Glomerular endothelial cell (primary cell): ENCODE data around the gene CLDN7. TPM values are rescaled to one million over a fixed set of nuclear protein-coding genes. Genes with fewer than 3 reads are reported as not detected.

Experiments
- total RNA-seq: library from RNA; depleted of rRNA; stranded (reverse); fragments of >200 nt; gene quantifications from 2 replicates; pipeline ENCODE4 v1.2.3, GENCODE V29; 2015

CLDN7 gene
- total RNA-seq, 1 donor from 2014 or later = 2.1 TPM

Other genes with a start within 250 kb of the CLDN7 start
- 459 and 493 TPM in 2 replicates for gene RNASEK, start 249.9 kb downstream of the CLDN7 start, total RNA-seq
- gene BCL6B, start 239.4 kb downstream of the CLDN7 start, total RNA-seq = 120 and 180 TPM in 2 replicates
- gene SLC16A13, start 226.5 kb downstream of the CLDN7 start, total RNA-seq = 6.6 and 7.9 TPM in 2 replicates
- 0.12 and 0.44 TPM in 2 replicates for gene SLC16A11, start 218.4 kb downstream of the CLDN7 start, total RNA-seq
- gene CLEC10A, start 182.2 kb downstream of the CLDN7 start, total RNA-seq = not detected in 2 replicates
- gene ASGR2, start 147.7 kb downstream of the CLDN7 start, total RNA-seq = not detected in 2 replicates
- 2.6 and 5.4 TPM in 2 replicates for gene ASGR1, start 83.1 kb downstream of the CLDN7 start, total RNA-seq
- gene DLG4, start 42.6 kb downstream of the CLDN7 start, total RNA-seq = 10.8 and 22.3 TPM in 2 replicates
- 252 and 369 TPM in 2 replicates for gene ACADVL, start 42.5 kb downstream of the CLDN7 start, total RNA-seq
- gene DVL2, start 28.0 kb downstream of the CLDN7 start, total RNA-seq = 36.9 and 41.6 TPM in 2 replicates
- 42.9 and 53.0 TPM in 2 replicates for gene PHF23, start 23.0 kb downstream of the CLDN7 start, total RNA-seq
- gene GABARAP, start 20.0 kb downstream of the CLDN7 start, total RNA-seq = 548 and 565 TPM in 2 replicates
- gene CTDNEP1, start 10.7 kb downstream of the CLDN7 start, total RNA-seq = 55.4 and 73.5 TPM in 2 replicates
- 27.5 and 27.7 TPM in 2 replicates for gene ELP5, start 10.3 kb downstream of the CLDN7 start, total RNA-seq
- not detected in 2 replicates for gene SLC2A4, start 19.2 kb upstream of the CLDN7 start, total RNA-seq
- gene YBX2, start 32.2 kb upstream of the CLDN7 start, total RNA-seq = not detected in 2 replicates
- gene EIF5A, start 45.1 kb upstream of the CLDN7 start, total RNA-seq = 432 and 433 TPM in 2 replicates
- gene GPS2, start 52.9 kb upstream of the CLDN7 start, total RNA-seq = 48.2 and 64.6 TPM in 2 replicates
- gene NEURL4, start 66.9 kb upstream of the CLDN7 start, total RNA-seq = 15.5 and 16.4 TPM in 2 replicates
- gene ACAP1, start 74.1 kb upstream of the CLDN7 start, total RNA-seq = 53.1 TPM in 1 of 2 replicates, not detected in the other
- gene KCTD11, start 89.7 kb upstream of the CLDN7 start, total RNA-seq = 7.1 and 8.5 TPM in 2 replicates
- gene TMEM95, start 92.7 kb upstream of the CLDN7 start, total RNA-seq = not detected in 2 replicates
- gene TNK1, start 118.6 kb upstream of the CLDN7 start, total RNA-seq = 0.19 and 0.23 TPM in 2 replicates
- gene PLSCR3, start 132.0 kb upstream of the CLDN7 start, total RNA-seq = 74.1 and 82.8 TPM in 2 replicates
- gene TMEM256, start 141.6 kb upstream of the CLDN7 start, total RNA-seq = 56.7 and 73.7 TPM in 2 replicates
- 15.7 and 21.7 TPM in 2 replicates for gene NLGN2, start 145.4 kb upstream of the CLDN7 start, total RNA-seq
- not detected in 2 replicates for gene SPEM1, start 157.8 kb upstream of the CLDN7 start, total RNA-seq
- gene SPEM2, start 163.1 kb upstream of the CLDN7 start, total RNA-seq = not detected in 2 replicates
- gene SPEM3, start 166.4 kb upstream of the CLDN7 start, total RNA-seq = not detected in 2 replicates
- gene TMEM102, start 173.0 kb upstream of the CLDN7 start, total RNA-seq = 11.6 and 15.4 TPM in 2 replicates
- gene FGF11, start 177.0 kb upstream of the CLDN7 start, total RNA-seq = 0.44 and 0.88 TPM in 2 replicates
- 5.7 and 9.6 TPM in 2 replicates for gene CHRNB1, start 182.6 kb upstream of the CLDN7 start, total RNA-seq
- 41.8 and 43.9 TPM in 2 replicates for gene ZBTB4, start 217.2 kb upstream of the CLDN7 start, total RNA-seq
- not detected in 2 replicates for gene SLC35G6, start 219.0 kb upstream of the CLDN7 start, total RNA-seq
- 81.5 and 124 TPM in 2 replicates for gene POLR2A, start 221.9 kb upstream of the CLDN7 start, total RNA-seq